Measurements from ENCODE around the gene NFIB.

DNA sequence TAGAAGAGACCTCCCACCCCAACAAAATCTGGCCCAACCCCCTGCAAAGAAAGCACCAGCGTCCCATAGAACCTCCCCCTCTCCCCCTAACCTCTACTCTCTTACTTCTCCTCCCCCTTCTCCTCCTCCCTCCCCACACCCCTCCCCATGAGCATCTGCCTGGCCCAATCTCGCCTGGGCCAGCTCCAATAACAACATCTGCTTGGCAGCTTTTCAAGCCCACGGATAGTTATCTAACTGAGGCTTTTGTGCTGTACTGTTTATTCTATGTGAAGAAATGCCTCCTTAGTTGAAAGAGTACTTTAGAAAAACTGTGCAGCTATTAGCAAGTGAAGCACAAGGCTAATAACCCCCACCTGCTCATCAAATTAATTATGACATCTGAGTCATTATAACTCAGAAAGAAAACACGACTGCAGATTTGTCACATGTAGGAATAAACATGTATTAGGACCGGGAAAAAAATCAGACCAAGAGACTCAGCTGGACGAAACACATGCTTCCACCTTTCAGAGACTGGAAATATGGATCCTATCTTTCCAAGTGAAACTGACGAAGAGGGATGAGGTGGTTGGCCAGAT is 42.8 kb downstream of the NFIB start:
- TF ChIP-seq CTCF (IDR thresholded peaks at IDR 0.05), result no peak
- no peak for TF ChIP-seq EP300 (IDR thresholded peaks at IDR 0.05)
- no peak for TF ChIP-seq POLR2A (IDR thresholded peaks at IDR 0.05)

Measured in stomach (tissue), 4 donors.